Endometrium (tissue), 2 donors: ENCODE results near the gene CRYGB.
A peak's percentile ranks its signal among the peaks of the same experiment; 100 is the strongest.

Experiments
- FAIRE-seq: peaks from 2 replicates; lab custom pipeline; 2012; peaks lifted over from hg19 to GRCh38; lab: Jason Lieb, UNC
- donor health status: control.
- donor health status: control.

Gene CRYGB

GRCh38 chr2:208146006-208146405 lies at the start of gene CRYGB:
Gene CRYGB, minus strand, starts transcription at chr2:208146158. Its CDS starts 38 bp downstream, at chr2:208146120.
- FAIRE-seq, result no peak

GRCh38 chr2:208195531-208195930 lies 49.6 kb upstream of the CRYGB start:
- FAIRE-seq, result no peak

DNA sequence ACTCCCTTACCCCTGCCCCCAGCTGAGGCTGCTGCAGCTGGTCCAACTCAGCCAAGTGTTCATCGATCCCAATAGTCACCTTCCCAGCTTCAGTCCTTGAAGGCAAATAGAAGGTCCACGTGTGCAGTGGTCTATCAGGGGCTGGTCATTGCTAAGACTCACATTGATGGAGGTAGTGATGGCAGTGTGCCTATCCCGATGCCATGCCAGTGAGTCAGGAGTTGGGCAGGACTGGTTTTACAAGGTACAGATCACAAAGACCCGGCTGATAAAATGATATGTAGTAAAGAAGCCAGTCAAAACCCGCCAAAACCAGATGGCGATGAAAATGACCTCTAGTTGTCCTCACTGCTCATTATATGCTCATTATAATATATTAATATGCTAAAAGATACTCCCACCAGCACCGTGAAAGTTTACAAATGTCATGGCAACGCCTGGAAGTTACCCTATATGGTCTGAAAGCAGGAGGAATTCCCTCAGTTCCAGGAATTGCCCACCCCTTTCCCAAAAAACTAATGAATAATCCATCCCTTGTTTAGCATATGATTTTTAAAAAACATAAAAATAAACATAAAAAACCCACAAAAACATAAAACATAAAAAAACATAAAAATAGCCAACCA lies 46.8 kb upstream of the CRYGB start:
- FAIRE-seq, result no peak

DNA sequence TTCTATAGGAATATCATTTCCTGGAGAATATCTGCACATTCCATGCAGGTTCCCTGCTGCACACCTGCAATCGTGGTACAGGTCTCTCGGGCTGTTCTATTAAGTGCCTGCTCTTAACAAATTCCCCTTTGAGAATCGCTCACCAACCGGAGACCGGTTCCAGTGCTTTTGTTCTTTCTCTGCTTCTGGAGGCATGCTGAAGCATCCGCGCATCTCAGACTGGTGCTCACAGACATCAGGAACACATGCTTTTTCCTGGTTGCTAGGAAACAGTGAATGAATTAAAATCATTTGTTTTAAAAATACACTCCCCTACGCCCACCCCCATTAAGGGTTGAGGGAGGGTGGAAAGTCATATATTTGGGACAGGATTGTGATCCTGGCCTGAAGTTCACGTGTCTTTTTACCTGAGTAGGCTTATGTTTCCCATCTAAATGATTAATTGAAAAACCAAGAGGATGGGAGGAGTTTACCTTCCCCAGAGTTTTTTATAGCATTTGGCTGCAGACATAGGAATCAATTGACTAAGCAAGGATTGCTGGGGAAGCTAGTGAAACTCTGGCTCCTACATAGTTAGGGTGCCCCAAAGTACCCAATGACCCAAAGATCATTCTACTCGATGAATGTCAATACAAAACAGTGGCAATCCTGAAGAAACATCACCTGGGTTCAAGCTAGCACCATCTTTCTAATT lies 44.0 kb upstream of the CRYGB start, which contains the start of gene C2orf80:
TSS of gene C2orf80 (minus strand) at position 221 of the 694 bp plus-strand sequence. CDS start 3,044 bp downstream, outside the sequence.
- no peak for FAIRE-seq

GRCh38 chr2:208189069-208189809 lies 43.3 kb upstream of the CRYGB start:
- FAIRE-seq, result no peak

- FAIRE-seq, result no peak
Observed at GRCh38 chr2:208186893-208187292, 40.9 kb upstream of the CRYGB start.

GRCh38 chr2:208186465-208186864 lies 40.5 kb upstream of the CRYGB start:
- FAIRE-seq, result no peak

GRCh38 chr2:208183972-208184705 lies 38.2 kb upstream of the CRYGB start:
- no peak for FAIRE-seq

GRCh38 chr2:208183526-208183925 lies 37.6 kb upstream of the CRYGB start:
- no peak for FAIRE-seq

DNA sequence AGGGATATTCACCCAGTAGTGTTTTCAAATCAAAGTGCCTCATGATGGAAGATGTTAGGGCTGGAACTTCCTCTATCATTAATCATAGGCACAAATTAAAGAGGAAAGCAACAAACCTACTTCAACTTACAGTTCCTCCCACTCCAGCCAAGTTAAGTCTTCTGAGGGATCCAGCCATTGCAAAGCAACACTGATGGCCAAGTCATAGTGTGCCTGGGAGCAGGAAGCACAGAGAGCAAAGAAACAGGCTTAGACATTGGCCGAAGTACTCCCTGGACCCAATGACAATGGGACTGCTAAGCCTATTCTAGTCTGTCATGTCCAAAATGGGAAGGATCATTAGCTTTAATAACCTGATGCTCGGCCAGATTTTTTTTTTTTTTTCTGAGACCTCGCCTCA lies 36.9 kb upstream of the CRYGB start:
- no peak for FAIRE-seq

DNA sequence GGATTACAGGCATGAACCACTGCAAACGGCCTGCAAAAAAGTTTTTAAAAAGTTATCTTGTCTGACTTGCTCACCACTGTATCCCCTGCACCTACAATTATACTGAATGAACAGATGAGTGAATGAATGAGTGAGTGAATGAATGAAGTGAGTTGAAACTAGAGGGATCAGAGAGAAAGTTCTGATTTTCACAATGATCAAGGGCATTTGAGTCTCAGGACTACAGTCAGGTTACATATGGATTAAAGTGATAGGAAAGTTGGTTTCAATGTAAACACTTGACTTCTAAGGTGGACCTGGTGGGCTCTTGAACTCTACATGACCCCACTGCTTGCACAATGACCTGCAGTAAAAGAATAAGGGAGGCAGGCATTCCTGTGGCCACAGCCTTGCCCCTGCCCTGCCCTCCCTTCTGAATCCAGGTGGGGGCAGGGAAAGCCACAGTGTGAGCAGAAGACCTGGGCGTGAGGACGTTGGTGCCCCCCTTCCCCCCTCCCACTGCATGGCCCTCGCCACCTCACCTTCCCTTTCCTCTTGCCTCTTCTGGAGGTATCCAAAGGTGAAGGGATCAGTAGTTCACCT lies 33.2 kb upstream of the CRYGB start:
- FAIRE-seq, result no peak

GRCh38 chr2:208175840-208176153 lies 29.8 kb upstream of the CRYGB start:
- no peak for FAIRE-seq

DNA sequence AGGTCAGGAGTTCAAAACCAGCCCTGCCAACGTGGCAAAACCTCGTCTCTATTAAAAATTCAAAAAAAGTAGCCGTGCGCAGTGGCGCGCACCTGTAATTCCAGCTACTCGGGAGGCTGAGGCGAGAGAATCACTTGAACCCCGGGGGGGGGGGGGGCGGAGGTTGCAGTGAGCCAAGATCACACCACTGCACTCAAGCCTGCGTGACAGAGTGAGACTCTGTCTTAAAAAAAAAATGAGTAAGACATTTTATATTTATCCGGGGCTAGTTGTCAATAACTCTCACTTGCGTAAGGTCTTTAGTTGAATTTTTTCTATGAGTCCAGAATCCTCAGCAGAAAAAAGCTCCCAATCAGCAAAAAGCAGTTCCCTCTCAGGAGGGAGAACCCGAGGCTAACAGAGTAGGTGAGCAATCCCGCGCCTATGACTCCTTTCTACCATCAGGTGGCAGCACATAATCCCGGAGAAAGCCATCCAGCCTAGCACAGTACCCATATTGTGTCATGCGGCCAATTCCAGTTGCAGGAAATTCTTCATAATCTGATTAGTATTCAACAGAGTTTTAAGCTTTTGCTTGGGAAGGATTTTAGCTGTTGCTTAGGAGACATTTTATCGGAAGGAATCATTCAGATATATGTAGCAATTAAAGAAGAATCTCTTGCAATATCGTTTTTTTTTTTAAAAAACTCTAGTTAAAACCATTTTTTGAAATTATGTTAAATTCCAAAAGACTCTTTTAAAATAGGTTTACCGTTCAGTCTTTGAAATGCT lies 29.3 kb upstream of the CRYGB start:
- peak; percentile 70 for FAIRE-seq

GRCh38 chr2:208174144-208174543 lies 28.2 kb upstream of the CRYGB start:
- no peak for FAIRE-seq

- FAIRE-seq, result no peak
Observed at GRCh38 chr2:208172125-208172524, 26.2 kb upstream of the CRYGB start.

DNA sequence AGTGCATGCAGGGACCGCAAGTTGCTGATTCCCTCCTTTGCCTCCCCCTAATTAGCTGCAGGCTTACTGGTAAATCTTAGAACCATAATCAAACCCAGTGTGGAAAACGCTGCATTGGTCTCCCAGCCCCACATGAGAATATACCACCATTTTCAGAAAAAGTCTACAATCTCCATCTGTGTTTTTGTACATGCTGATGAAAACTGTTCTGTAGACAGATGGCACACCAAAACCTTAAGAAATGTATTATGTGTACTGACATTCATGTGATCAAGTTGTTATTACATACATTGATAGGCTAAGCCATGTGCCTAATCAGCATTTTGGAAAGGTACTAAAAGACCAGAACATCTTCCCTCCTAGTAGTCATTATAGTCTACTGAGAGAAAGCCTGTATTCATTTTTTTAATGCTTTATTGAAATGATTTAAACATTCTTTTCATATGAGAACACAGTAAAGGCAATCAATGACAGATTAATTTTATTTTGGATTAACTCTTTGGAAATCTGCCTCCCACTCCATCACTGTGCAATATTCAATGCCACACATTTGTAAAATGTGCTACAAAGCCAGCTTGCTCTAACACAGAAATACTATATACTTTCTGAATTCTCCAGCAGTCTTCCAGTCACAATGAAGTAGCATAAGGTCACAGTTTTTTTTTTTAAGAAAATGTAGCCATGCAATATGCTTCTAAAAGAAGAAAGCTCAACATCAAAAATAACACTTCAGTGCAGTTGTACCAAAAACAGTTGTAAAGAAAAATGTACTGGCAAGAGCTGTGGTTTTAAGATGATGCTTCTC lies 19.2 kb upstream of the CRYGB start:
- no peak for FAIRE-seq

DNA sequence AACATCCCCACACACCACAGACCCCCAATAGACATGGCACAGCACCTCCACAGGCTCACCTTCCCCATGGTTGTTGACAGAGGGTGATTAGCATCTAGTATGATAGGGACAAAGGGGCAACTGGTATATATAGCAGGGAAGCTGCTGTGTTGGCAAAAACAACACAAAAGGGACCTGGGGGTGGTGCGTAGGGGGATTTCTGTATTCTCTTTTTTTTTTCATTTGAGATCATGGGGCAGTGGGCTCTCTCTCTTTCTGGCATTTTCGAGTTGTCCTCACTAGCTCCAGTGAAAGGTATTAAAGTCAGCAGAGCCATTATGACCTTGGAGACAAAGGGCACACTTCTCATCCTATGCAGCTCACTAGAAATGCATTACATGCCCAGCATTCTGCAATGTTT lies 17.5 kb upstream of the CRYGB start, which contains the start of gene CRYGA:
TSS of gene CRYGA (minus strand) at position 101 of the 400 bp plus-strand sequence. CDS start at position 68, 33 bp downstream.
- no peak for FAIRE-seq

- FAIRE-seq, result no peak
Observed at GRCh38 chr2:208156439-208156838, 10.5 kb upstream of the CRYGB start.

DNA sequence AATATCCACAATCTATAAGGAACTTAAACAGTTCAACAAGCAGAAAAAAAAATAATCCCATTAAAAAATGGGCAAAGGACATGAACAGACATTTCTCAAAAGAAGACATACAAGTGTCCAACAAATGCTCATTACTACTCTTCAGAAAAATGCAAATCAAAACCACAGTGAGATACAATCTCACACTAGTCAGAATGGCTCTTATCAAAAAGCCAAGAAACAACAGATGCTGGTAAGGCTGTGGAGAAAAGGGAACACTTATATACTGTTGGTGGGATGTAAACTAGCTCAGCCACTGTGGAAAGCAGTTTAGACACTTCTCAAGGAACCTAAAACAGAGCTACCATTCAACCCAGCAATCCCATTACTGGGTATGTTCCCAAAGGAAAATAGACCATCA lies 7.2 kb upstream of the CRYGB start:
- no peak for FAIRE-seq

- FAIRE-seq, result no peak
Observed at GRCh38 chr2:208150956-208151355, 5.0 kb upstream of the CRYGB start.
